ENCODE data around the gene RNF187.

Gene RNF187

GRCh38 chr1:228511546-228512445 lies 24.6 kb downstream of the RNF187 start:
- no peak for DNase-seq

GRCh38 chr1:228512781-228513198 lies 25.6 kb downstream of the RNF187 start:
- DNase-seq: no peak

GRCh38 chr1:228513236-228513900 lies 26.2 kb downstream of the RNF187 start:
- DNase-seq: no peak

GRCh38 chr1:228514421-228514820 lies 27.2 kb downstream of the RNF187 start:
- no peak for DNase-seq

GRCh38 chr1:228515200-228515834 lies 28.1 kb downstream of the RNF187 start:
- no peak for DNase-seq

GRCh38 chr1:228517655-228518054 lies 30.5 kb downstream of the RNF187 start:
- no peak for DNase-seq

GRCh38 chr1:228527596-228527995 lies 40.4 kb downstream of the RNF187 start:
- no peak for DNase-seq

- DNase-seq: no peak
Observed at GRCh38 chr1:228528612-228529011, 41.4 kb downstream of the RNF187 start.

GRCh38 chr1:228530086-228530758 lies 43.0 kb downstream of the RNF187 start:
- no peak for DNase-seq

- no peak for DNase-seq
Observed at GRCh38 chr1:228530951-228531731, 44.0 kb downstream of the RNF187 start.

GRCh38 chr1:228538831-228539230 lies 51.6 kb downstream of the RNF187 start:
- no peak for DNase-seq

- no peak for DNase-seq
Observed at GRCh38 chr1:228540161-228540917, 53.2 kb downstream of the RNF187 start.

GRCh38 chr1:228541725-228542124 lies 54.5 kb downstream of the RNF187 start:
- no peak for DNase-seq

GRCh38 chr1:228542376-228542775 lies 55.2 kb downstream of the RNF187 start:
- DNase-seq: no peak

GRCh38 chr1:228542981-228543380 lies 55.8 kb downstream of the RNF187 start:
- DNase-seq: no peak

- DNase-seq: no peak
Observed at GRCh38 chr1:228543396-228543795, 56.2 kb downstream of the RNF187 start.

GRCh38 chr1:228544021-228544850 lies 57.1 kb downstream of the RNF187 start:
- DNase-seq: no peak

- no peak for DNase-seq
Observed at GRCh38 chr1:228544921-228545591, 57.9 kb downstream of the RNF187 start.
